Measurements from ENCODE around the gene IDI1.

Gene IDI1

DNA sequence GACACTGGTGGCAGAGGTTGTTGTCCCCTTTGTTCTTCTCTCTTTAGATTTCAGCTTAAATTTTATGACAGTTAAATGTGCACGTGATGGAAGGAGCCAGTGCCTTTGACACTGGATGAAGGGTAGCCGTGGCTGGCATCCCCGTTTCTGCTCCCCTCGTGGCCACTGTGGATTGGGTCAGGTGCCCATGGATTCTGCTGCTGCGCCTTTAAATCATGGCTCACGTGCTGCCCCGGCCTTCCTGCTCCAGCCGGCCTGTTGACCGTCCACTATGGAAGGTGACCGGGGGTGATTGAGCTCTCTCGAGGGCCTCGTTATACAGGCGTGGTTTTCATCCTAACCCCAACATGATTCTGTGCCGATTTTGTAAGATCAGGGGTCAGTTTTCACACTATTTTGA, 41.8 kb upstream of the IDI1 start:
- H3K4me3 ChIP-seq = no peak overlapping the region
- no peak overlapping the region for H3K27ac ChIP-seq
- no peak for TF ChIP-seq CTCF (IDR thresholded peaks at IDR 0.05)
- DNase-seq (ENCODE audit: low spot score) = no peak

GRCh38 chr10:1089017-1089689, 40.2 kb upstream of the IDI1 start:
- DNase-seq (ENCODE audit: low spot score) = no peak
- no peak overlapping the region for H3K27ac ChIP-seq
- TF ChIP-seq CTCF (IDR thresholded peaks at IDR 0.05) = no peak
- no peak overlapping the region for H3K4me3 ChIP-seq

DNA sequence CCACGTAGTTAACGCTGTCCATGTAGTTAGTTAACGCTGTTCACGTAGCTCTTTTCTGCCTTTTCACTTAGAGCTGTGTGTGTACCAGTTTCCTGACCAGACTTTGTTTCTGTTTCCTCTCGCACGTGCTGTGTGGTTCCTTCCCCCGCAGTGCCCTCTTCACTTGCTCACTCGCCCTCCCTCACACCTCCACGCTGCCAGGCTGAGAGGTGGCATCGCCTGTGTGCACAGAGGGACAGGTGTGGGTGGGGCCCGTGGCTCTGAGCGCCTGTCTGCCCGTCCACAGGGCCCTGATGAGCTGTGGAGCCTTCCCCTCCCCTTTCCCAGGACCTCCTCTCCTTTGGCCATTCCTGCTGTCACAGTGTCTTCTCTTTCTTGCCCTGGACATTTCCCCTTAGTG, 37.9 kb upstream of the IDI1 start:
- Histone ChIP-seq H3K27ac (no peak overlapping the region), H3K4me3 (no peak overlapping the region)
- DNase-seq (ENCODE audit: low spot score) = no peak
- no peak for TF ChIP-seq CTCF (IDR thresholded peaks at IDR 0.05)

- Histone ChIP-seq H3K4me3 (no peak overlapping the region), H3K27ac (no peak overlapping the region)
- TF ChIP-seq CTCF (IDR thresholded peaks at IDR 0.05) = no peak
- no peak for DNase-seq (ENCODE audit: low spot score)
Observed at GRCh38 chr10:1085258-1085657, 36.3 kb upstream of the IDI1 start.

DNA sequence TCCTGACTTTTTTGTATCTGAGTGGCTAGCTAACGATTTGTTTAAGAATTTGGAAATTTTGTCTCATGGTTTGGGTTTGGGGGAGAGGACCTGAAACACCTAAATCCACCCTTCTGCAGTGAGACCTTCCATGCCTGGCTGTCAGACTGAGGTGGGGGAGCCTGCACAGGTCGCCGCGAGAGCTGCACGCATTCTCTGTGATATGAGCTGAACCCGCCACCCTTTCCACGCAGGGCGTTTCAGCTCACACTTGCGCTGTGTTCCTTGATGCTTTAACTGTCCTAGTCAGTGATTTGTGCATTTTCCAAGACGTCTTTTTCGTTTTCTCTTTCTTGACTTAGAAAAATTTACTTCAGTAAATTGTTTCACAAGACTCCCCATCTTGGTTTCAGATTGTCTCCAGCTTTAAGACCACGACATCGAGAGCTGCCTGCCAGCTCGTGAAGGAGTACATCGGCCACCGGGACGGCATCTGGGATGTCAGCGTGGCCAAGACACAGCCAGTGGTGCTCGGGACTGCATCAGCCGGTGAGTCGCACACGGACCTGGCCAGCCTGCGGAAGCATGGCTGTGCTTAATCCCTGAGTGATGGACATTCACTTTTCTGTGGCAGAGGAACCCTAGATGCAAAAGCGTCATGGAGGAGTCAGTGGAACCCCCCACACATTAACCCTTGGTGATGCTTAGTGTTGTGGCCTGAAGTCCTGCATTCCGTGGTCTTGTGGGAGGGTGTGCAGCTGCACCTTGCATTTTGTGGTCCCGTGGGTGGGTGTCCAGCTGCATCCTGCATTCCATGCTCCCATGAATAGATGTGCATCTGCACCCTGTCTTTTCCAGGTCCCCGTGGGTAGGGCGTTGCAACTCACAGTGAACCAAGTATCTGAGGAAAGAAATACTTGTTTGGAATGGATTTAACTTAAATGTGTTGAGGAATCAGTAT, 35.4 kb upstream of the IDI1 start:
- TF ChIP-seq CTCF (IDR thresholded peaks at IDR 0.05) = no peak
- no peak overlapping the region for H3K27ac ChIP-seq
- no peak overlapping the region for H3K4me3 ChIP-seq
- DNase-seq (ENCODE audit: low spot score) = no peak

DNA sequence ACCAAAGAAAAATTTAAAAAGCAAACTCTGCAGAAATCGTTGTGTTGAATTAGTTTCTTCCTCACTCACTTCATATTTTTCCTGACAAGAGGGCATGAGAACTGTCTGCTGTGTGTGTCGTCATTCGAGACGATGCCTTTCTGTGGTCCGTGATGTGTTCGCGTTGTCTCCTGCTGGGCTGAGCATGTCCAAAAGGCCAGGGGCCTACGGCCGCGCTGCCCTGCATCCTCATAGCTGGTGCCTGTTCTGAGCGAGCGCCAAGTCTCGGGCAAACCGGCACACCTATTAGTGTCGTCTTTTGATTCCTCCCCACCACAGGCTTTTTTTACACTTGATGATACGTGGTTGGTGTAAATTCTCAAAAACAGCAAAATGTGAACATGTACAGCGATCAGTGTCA, 34.7 kb upstream of the IDI1 start:
- no peak for DNase-seq (ENCODE audit: low spot score)
- H3K4me3 ChIP-seq = no peak overlapping the region
- H3K27ac ChIP-seq = no peak overlapping the region
- TF ChIP-seq CTCF (IDR thresholded peaks at IDR 0.05) = no peak
